SIG-M5 treated with dmso at 0.1 percent for 504 hours (cell line): Measurements from ENCODE around the gene KLK6.

Experiments used
- DNase-seq: peaks from one replicate; lab custom pipeline; 2025; ENCODE audit not compliant: unreplicated experiment; lab: John Stamatoyannopoulos, UW

Gene KLK6

GRCh38 chr19:50912727-50913716 lies 56.4 kb downstream of the KLK6 start:
- no peak for DNase-seq

- no peak for DNase-seq
Measured at GRCh38 chr19:50912102-50912599, 57.2 kb downstream of the KLK6 start.

GRCh38 chr19:50911206-50912101 lies 57.9 kb downstream of the KLK6 start, which contains the start of gene KLK4:
KLK4 (minus strand) TSS chr19:50911395; CDS start chr19:50910738, 657 bp downstream.
- DNase-seq = no peak

GRCh38 chr19:50910722-50911121 lies 58.7 kb downstream of the KLK6 start:
- DNase-seq = no peak

- peak; percentile 31 for DNase-seq
Measured at GRCh38 chr19:50909240-50910070, 59.9 kb downstream of the KLK6 start.
